GM12873 (cell line): Measurements from ENCODE around the gene RNF17.

Experiments used
- CTCF ChIP-seq: IDR thresholded peaks from 2 replicates; pipeline ENCODE4 v1.5.1; 2012; ENCODE audit warnings: low read depth, mild to moderate bottlenecking, moderate library complexity, low read length, control low read depth; ENCODE audit not compliant: insufficient read depth; ENCODE audit errors: missing control alignments

The RNF17 gene

GRCh38 chr13:24910502-24911132 lies 146.6 kb downstream of the RNF17 start:
- TF ChIP-seq CTCF = no peak

DNA sequence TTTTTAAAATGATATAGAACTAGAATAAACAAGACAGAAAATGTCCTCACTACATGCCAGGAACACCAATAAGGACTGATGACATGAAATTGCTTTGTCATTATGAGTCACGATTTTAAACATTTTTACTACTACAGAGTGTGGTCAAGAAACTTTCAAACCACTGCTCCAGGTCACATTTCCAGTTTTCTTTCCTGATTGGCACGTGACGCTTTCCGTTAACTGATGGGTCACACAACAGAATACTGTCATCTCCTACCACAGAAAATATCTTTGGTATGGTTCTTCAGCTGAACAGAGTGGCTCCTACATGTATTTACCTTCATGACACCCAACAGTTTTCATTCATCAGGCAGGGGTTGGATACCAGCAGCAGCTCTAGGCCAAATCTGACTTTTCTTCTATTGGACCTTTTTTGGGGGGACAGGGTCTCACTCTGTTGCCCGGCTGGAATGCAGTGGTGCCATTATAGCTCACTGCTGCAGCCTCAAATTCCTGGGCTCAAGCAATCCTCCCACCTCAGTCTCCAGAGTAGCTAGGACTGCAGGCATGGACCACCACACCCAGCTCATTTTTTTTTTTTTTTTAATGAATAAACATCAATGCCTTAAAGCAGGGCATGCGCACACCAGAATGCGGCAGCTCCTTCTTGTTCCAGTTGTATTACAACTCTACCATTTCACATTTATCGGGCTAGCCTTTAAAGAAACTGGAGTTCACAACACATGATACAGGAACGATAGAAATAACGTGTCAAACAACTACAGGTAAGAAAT lies 147.4 kb downstream of the RNF17 start:
- no peak for TF ChIP-seq CTCF

GRCh38 chr13:24916464-24916863 lies 152.5 kb downstream of the RNF17 start:
- no peak for TF ChIP-seq CTCF

- TF ChIP-seq CTCF = no peak
Measured at GRCh38 chr13:24921003-24921402, 157.0 kb downstream of the RNF17 start.

DNA sequence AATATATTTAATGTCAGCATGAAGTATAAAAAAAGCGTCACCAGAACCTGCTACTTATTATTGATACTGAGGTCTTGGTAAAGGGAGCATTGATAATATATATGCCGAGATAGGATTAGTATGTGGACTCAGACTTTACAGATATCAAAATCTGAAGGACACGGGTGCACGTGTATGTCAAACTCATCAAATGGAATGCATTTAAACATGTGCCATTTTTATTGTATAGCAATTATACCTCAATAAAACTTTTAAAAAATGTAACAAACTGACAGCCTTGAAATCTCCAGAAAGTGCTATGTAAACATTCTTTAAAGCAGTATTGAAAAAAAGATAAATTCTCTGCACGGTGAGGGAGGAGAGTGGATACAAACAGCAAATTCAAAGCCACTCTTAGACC lies 157.9 kb downstream of the RNF17 start:
- TF ChIP-seq CTCF = no peak

DNA sequence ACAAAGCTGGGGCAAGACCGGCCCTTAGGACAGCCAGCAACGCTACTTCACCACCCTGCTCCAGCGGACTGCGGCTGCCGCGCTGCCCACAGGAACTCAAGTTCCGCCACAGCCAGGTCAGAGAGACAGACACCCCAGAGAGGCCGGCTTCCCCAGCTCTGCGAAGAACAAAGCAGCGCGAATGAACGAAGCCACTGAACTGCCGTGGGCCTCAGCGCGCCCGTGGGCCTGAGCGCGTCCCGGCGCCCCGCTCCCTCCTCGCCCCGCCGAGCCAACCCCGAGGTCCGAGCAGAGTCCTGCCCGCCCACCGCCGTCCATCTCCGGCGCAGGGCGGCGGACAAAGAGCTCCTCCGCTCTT lies 158.4 kb downstream of the RNF17 start:
- no peak for TF ChIP-seq CTCF

DNA sequence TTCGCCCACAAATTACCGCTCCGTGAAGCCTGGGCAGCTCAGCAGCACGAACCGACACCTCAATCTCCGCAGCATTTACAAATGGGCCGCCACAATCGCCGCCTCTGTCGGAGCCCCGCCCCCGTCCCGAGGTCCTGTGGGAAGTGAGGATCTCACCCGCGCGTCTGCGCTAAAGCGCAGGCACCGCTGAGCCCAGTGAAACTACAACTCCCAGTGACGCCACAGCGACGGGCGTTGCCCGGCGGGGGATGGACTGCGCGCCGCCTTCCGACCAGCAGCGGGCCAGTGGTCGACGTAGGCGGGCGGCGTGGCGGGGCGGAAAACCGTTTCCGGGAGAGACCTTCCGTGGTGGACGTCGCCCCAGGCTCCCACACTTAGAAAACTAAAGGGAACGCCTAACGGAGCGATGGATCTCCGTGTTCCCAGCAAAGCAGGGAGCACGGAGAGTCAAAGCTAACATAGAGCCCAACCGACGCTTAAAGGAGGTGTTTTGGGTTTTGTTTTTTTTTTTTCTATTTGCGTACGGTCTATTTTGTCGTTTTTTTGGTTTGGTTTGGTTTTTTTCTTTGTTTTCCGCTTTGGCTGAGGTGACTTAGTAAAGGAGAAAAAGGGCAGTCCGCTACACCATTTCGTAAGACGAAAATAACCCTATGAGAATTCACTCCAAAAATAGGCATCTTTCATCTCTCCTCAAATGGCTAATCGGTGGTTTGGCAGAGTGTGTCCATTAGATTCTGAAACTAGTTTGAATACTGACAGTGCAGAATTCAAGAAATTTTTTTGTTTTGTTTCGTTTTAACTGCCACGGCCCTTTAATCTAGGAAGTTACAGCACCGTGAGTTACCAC lies 159.0 kb downstream of the RNF17 start:
- no peak for TF ChIP-seq CTCF
